Right renal cortex interstitium (tissue), 3 donors: ENCODE data around the gene TEX48. TPM values are rescaled to one million over a fixed set of nuclear protein-coding genes. Genes with fewer than 3 reads are reported as not detected.

Experiments
- DNase-seq, 3 donors: peaks; one replicate each; pipeline ENCODE4 v3.0.0-alpha.2; 2013; ENCODE audit warnings: low read depth in 3 of 3, low spot score in 2 of 3
- polyA plus RNA-seq, 3 donors: library from polyadenylated mRNA; unstranded; fragments of 120-200 nt; gene quantifications; one replicate each; pipeline ENCODE4 v1.2.1, GENCODE V29; 2013; ENCODE audit not compliant: insufficient read length in 3 of 3

The TEX48 gene
- polyA plus RNA-seq, 3 donors, result not detected

DNA sequence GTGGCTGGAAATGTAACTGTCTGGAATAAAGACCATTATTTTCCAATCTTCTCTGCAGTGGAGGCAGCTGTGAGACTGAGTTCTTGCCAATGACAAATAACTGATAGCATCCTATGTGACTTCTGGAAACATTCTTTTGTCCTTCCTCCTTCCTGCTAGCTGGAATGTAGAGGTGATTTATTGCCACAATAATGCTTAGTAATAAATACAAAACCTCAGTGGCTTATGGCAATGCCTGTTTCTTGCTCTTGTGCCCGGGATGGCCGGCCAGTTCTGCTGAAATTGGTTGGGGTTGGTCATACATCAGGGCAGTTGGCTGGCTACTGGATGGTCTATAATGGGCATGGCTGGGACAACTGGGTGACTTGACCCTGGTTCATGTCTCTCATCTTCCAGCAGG lies 12.2 kb upstream of the TEX48 start:
- no peak for DNase-seq

DNA sequence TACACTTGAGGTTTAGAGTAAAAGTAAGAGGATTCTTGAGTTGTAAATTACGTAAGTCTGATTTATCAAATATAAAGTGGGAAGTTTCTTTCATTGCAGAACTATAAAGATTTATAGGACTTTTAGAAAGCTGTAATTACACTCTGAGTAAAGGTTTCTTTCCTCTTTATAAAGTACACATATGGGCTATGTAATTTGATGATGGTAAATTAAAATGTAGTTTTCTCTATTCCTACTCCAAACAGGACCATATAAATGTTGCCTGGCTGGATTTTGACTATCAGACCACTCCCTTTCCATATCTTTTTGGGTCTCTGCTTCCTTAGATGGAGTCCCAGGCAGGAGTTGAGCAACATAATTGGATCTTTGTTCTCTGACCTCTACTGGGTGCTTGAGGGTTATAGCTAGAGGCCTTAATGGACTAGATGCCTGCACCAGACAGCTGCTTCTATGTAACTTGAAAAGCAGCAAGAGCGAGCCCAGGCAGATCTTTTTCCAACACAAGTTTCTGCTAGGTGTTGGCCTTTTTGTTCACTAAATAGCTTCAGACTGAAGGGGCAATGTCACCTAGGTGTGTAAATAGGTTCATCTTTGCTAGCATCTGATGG lies 11.4 kb upstream of the TEX48 start:
- DNase-seq, result no peak

DNA sequence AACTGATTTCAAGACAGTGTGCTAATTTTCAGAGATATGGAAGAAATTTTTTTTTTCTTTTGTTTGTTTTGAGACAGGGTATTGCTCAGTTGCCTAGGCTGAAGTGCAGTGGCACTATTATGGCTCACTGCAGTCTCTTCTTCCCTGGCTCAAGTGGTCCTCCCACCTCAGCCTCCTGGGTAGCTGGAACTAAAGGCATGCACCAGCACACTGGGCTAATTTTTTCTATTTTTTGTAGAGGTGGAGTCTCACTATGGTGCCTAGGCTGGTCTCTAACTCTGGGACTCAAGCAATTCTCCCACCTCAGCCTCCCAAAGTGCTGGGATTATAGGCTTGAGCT lies 9.9 kb upstream of the TEX48 start:
- no peak for DNase-seq

DNA sequence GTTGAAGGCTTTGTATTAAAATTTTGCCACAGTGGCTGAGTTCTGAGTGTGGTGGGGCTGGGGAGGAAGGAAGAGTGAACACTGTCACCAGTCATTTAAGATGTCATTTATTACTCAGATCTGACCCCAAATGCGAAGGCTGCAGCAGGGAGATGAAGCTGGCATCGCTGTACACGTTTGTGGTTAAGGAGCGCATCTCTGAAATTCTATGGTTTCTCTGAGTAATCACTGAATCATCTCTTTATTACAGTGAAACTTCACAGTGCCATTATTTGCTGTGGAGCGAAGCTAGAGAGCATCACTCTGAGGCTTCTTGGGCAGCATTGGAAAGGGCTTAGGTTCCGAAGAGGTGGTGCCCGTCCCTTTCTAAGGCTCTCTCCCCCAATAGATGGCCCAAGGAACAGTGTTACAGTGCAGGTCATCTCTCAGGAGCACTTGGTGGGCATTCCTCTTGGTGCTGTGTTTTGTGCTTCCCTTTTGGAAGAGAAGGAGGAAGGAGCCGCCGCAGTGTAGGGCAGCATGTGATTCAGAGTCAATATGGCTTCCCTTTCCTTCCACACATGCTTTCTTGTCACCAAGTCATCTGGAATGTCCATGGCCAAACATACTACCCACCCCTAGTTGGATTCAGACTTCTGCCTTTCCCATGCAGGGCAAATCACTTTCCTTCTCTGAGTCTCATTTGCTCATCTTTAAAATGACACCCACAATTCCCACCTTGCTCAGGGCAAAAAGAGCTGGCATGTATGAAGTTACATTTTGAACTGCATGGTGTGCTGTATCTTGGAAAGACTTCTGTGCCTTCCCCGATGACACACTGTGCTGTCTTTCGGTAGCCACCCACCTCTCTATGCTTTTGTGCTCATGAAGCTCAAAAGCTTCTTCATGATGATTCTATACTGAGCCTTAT lies 9.3 kb upstream of the TEX48 start:
- DNase-seq, result no peak

DNA sequence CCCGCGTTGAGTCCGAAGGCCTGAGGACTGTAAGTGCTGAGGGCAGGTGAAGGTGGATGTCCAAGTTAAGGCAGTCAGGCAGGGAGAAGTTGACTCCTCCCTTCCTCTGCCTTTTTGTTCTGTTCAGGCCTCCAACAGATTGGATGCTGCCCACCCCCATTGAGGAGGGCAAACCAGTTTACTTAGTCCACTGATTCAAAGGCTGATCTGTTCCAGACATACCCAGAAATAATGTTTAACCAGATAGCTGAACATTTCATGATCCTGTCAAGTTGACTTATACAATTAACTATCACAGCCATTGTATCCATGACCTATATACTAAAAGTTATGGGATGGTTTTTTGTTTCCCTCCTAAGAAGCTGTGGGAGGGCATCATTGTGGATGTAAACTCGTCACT lies 8.3 kb upstream of the TEX48 start:
- no peak for DNase-seq

DNA sequence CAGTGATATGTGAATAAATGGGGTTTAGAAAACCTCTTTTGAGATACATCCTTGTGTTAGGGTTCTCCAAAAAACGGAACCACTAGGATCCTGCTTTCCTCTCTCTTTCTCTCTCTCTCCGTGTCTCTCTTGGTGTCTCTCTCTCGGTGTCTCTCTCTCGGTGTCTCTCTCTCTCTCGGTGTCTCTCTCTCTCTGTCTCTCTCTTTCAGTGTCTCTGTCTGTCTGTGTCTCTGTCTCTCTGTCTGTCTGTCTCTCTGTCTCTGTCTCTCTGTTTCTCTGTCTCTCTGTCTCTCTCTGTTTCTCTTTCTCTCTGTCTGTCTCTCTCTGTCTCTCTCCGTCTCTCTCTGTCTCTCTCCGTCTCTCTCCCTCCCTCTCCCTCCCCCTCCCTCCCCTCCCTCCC lies 7.8 kb upstream of the TEX48 start:
- DNase-seq, result no peak

DNA sequence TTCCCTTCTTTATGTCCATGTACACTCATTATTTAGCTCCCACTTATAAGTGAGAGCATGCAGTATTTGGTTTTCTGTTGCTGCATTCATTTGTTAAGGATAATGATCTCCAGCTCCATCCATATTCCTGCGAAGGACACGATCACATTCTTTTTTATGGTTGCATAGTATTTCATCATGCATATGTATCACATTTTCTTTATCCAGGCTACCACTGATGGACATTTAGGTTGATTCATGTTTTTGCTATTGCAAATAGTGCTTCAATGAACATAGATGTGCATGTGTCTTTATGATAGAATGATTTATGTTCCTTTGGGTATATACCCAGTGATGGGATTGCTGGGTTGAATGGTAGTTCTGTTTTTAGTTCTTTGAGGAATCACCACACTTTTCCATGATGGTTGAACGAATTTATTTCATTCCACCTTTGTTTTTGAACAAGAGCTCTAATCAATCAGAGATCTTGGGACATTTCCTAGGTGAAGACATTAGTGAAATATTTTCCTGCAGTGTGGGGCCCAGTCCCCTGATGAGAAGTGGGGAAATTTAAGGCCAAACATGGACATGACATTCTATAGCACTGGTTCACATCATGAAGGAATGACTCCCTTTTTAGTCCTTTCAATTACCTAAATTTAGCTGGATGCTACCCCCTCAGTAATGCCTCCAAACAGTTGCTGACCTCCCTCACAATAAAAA lies 7.1 kb upstream of the TEX48 start:
- no peak for DNase-seq

DNA sequence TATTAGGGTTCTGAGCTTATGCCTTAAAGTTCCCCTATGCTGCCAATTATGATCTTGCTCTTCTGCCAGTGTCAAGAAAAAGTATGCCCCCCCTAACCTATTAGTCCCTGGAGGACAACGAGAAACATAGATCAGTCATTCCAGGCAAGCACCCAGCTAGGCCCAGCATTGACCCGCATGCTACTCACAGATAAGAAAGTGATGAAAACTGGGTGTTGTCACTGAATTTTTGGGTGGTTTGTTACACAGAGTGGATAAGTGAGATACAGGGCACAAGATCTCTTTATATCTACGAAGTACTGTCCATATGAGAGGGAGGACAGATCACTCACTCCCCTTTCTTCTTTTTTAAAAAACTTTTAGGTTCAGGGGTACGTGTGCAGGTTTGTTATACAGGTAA lies 6.4 kb upstream of the TEX48 start:
- DNase-seq, result no peak

DNA sequence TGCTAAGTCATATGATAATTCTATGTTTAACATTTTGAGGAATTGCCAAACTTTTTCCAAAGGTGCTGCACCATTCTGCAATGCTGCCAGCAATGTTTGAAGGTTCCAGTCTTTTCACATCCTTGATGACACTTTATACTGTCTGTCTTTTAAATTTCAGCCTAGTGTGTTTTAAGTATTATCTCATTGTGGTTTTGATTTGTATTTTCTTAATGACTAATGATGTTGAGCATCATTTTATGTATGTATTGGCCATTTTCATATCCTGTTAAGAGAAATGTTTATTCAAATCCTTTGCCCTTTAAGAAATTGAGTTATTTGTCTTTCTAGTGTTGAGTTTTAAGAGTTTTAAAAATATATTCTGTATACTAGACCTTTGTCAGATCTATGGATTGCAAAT lies 5.0 kb upstream of the TEX48 start:
- DNase-seq, result no peak

DNA sequence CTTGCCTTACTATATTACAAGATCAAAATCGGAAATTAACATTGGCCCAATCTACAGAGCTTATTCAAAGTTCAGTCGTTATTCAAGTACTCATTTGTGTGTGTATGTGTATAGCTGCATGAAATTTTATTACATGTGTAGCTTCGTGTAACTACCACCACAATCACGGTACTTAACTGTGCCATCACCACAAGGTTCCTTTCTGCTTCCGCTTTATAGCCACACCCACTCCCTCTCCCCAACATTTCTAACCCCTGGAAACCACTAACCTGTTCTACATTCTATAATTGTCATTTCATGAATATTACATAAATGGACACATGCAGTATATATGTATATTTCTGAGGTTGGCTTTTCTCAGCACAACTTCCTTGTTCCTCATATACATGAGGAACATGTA lies 4.0 kb upstream of the TEX48 start:
- DNase-seq, result no peak

DNA sequence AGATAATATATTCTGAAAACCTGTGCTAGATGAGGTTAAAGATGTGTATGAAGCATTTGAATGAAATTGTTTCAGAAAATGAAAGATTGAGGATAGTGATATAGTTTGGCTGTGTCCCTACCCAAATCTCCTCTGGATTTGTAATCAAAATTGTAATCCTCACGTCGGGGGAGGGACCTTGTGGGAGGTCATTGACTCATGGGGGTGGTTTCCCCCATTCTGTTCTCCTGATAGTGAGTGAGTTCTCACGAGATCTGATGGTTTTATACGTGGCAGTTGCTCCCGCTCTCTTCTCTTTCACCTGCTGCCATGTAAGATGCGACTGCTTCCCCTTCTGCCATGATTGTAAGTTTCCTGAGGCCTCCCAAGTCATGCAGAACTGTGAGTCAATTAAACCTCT lies 2.0 kb upstream of the TEX48 start:
- no peak for DNase-seq

DNA sequence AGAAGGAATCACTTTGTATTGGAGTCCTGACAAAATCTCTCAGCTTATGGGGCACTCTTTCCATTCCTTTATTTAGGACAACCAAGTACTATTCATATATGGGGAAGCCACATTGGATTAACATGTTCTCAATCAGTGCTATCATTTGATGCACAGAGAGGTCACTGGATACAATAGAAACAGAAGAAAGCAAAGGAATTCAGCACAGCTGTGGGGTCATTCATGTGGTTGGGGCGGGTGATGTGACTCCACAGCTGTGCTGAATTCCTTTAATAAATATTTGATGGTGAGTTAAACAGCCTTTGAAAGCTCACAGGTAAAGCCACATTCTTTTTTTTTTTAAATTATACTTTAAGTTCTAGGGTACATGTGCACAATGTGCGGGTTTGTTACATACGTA lies 854 bp upstream of the TEX48 start:
- no peak for DNase-seq

DNA sequence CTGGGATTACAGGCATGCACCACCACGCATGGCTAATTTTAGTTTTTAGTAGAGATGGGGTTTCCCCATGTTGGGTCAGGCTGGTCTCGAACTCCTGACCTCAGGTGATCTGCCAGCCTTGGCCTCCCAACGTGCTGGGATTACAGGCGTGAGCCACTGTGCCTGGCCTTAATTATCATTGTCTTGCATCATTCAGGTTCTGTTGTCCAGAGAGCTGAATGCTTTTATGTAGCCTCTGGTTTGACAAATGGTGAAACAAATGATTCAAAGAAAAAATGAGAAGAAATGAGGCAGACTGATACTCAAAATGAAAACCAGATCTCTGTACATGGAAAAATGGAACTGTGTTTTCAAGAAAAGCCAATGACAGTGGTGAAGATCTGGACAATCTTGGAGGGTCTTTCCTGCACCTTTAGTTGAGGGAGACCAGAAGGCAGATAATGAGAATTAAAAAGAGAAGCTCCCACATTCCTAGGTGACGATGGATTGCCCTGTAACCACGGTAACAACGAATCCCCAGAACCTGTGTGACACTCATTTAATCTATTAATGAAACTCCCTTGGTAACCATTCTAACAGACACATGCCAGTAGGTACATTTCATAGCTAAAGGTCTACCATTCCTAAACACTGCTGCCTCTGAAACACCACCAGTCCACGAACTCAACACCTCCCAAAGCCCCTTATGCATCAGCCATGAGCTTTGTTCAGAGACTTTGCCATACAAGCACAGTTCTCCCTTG lies 1.6 kb downstream of the TEX48 start:
- DNase-seq, result no peak

DNA sequence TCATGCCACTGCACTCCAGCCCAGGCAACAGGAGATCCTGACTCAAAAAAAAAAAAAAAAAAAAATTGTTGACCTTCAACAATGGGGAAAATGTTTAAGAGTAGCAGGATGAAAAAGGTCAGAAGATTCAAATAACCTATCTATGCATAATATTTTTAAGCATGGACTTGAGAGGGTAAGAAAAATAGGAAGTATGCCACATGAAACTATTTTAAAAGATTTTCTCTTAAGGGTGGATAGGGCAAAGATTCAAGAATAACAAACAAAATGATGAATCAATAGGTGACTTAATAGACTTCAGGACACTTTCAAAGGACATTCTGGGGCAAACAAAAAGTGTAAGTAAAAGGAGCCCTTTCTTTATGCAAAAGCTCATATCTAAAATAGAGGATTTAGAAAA lies 3.2 kb downstream of the TEX48 start:
- no peak for DNase-seq

DNA sequence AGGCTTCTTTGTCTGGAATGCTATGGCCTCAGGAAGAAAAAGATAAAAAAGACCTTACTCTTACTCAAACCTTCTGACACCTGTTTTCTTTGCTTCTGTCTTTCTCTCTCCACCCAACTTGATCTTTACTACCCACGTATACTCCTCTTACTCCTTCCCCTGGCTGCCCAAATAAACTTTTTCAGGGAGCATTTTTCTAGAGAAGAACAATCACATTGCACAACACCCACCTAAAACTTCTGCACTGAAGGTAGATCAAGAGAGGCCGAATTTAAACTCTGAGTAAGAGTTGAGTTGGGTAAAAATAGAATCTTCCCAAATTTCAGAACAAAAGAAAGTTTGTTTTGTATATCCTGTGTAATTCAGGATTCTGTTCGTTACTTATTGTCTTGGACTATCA lies 3.9 kb downstream of the TEX48 start:
- no peak for DNase-seq

DNA sequence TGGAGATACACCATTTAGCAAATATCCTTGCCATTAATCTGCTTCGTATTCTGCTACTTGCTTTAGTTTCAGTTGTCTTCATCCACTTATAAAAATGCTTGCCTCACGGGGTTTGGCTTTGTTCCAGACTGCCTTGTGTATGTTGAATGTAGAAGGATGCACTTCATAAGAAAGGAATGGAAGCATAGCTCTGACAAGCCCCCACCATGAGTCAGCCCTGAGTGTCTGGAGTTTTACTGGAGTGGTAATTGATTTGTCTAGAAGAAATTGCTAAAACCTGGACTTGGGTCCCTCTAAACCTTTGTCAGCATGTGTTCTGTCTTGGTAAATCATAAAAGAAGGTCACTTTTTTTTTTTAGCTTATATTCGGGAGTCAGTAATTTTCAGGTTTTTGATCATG lies 4.6 kb downstream of the TEX48 start:
- peak in 2 of 3 donors; percentile 29 to 34 for DNase-seq

DNA sequence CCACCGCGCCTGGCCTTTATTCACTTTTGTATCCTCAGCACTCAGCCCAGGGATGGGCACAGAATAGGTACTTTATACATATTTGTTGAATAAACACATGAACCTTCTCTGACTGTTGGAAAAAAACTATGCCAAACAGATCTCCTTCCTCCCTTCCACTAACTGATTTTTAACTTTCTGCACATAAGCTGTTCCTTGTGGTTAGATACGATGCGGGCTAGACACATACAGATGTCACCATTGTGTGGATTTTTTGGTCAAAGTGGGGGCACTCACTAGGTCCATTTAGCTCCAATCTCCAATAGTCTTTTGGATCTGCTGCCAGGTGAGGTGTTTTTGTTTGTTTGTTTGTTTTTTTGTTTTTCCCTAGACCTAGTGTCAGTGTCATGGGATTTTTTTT lies 5.1 kb downstream of the TEX48 start:
- DNase-seq, result no peak

DNA sequence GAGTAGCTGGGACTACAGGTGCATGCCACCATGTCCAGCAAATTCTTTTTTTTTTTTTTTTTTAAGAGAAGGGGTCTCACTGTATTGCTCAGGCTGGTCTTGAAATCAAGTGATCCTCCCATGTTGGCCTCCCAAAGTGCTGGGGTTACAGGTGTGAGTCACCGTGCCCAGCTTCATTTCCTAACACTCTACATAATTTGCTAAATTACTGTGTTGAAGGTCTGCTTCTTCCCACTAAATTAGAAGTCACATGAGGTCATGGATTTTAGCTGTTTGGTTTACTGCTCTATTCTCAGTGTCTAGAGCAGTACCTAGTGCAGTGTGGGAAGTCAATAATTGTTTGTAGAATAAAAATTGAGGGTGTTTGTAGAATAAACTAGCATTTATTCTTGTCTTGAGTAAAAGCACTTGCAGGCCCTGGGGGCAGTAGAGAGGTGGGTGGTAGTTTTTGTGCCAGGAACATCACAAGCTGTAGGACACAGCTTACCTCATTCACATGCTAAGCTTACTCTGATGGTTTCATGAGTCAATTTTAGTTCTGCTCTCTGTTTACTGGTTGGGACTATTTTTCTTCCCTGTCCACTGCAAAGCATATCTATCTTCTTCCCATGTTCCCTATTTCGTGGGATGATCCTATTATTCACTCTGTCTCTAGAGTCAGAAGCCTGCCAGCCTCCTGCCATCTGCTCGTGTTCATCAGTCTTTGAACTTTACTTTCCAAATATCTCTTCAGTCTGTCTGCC lies 7.0 kb downstream of the TEX48 start:
- no peak for DNase-seq

DNA sequence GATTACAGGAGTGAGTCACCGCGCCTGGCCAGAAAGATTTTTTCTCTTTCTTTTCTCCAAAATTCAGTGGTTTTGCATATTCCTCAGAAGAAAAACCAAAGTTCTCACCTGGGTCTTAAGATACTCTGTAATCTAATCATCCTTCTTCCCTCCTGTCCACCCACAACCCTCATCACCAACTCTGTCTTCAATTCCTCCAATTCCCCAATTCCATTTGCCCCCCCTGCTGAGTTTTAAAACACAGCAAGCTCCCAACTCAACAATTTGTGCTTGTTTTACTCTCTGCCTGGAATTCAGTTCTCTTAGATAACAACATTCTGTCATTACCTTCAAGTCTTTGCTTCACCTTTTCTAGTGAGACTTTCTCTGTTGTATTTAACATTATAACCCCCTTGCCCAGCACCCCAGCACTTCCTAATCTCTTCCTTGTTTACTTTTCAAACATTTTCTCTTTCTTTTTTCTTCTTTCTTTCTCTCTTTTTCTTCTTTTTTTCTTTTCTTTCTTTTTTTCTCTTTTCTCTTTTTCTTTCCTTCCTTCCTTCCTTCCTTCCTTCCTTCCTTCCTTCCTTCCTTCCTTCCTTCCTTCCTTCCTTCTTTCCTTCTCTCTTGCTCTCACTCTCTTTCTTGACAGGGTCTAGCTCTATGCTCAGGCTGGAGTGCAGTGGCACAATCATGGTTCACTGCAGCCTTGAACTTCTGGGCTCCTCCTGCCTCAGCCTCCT lies 7.8 kb downstream of the TEX48 start:
- DNase-seq, result no peak

DNA sequence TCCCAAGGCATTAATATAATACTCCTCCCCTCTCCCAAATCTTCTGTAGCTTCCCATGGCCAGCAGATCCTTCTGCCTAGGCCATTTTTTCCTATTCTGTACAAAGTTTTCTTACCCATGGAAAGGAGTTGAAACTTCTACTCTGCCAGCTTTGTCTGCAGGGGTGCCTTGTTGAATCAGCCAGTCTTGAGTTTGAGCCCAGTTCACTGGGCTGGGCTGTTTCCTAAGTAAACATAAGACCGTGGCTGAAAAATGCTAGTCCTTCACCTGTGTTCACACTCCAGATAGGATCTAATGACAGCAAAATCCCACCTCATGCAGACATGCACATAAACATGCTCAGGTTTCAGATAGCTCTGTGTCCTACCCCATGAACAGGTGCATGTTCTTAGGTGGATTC lies 10.4 kb downstream of the TEX48 start:
- no peak for DNase-seq
